Stimulated activated naive CD8-positive, alpha-beta T cell treated with anti-CD3 and anti-CD28 coated beads, Interleukin-15, Interleukin-2, amounts not matched to agents 100 U/mL and 50 U/mL, for 24 hours (primary cell): ENCODE results near the gene SNTG2.

ENCODE experiments used
- ATAC-seq: fragments of 150-1000 bp; cut with Tn5 transposase; one replicate; pipeline ENCODE4 v1.10.0; 2021
- DNase-seq: peaks from one replicate; pipeline ENCODE4 v3.0.0; 2021

Gene SNTG2

GRCh38 chr2:1237783-1238182 is 287.1 kb downstream of the SNTG2 start:
- no peak for ATAC-seq

GRCh38 chr2:1238598-1239138 is 288.0 kb downstream of the SNTG2 start:
- no peak for ATAC-seq
- no peak for DNase-seq

More at GRCh38 chr2:1237783-1238182, 287.1 kb downstream of the SNTG2 start:
- no peak for DNase-seq

DNA sequence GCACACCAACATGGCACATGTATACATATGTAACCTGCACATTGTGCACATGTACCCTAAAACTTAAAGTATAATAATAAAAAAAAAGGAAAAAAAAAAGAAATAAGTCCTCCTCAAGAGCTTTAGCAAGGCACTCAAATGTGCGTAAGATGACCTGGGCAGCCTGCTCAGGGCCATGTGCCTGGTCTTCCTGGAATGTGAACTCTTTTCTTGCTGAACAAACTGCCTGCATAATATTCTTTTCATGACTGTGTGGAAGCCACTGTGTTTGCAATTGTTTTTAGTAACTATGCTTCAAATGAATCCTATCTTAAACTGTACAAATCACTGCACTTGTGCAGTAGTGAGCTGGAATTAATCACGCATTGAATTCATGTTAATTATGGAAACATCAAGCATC is 294.5 kb downstream of the SNTG2 start:
- DNase-seq (no peak), ATAC-seq (no peak)

DNA sequence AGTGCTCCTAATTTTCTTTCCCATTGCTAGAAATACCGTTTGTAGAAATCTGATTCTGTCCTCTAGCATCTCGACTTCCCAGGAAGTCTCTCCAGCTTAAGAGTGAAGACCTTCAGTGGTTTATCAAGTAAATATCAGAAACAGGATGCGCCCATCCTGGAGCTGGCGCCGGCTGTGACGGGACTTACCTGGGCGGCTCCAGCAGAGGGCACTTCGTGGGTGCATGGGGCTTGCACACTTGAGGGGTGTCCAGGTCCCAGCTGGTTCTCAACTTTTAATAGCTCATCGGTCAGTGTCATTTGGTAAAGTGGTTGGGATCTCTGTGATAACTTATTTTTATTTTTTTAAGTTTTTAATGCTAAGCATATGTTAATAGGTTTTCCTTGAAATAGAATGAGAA is 295.6 kb downstream of the SNTG2 start:
- ATAC-seq (no peak), DNase-seq (no peak)

- DNase-seq (no peak), ATAC-seq (no peak)
Observed at GRCh38 chr2:1246991-1247390, 296.3 kb downstream of the SNTG2 start.

GRCh38 chr2:1248187-1248586 is 297.5 kb downstream of the SNTG2 start:
- ATAC-seq: no peak
- no peak for DNase-seq

DNA sequence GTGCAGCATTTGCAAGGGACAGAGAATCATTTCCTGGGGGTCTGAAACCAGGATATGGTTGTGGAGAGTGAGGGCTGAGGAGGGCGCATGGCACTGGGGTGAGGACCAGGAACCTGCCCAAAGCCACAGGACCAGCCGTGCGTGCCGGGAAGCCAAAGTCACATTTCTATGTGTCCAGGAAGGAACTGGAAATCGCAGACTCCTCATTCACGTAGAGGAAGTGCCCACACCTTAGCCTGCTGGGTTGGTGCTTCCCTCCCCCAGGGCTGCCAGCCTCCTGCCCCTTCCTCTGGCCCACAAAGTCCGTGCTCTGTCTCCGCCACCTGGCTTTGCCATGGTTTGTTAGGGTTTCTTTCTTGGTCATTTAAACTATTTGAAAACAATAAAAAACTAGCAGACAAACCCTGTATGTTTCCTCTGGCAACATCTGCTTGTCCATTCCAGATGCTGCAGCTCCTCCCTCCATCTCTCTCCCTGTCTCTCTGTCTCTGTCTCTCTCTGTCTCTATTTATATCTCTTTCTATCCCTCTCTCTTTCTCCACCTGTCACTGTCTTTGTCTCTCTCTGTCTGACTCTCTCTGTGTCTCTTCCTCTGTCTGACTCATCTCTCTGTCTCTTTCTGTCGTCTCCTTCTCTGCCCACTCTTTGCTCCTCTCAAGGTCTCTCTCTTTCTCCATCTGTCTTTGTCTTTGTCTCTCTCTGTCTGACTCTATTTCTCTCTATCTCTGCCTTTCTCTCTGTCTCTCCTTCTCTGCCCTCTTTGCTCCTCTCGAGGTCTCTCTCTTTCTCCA is 299.4 kb downstream of the SNTG2 start:
- ATAC-seq: no peak
- DNase-seq: no peak

GRCh38 chr2:1251520-1251919 is 300.9 kb downstream of the SNTG2 start:
- ATAC-seq: no peak
- no peak for DNase-seq

GRCh38 chr2:1253629-1254028 is 303.0 kb downstream of the SNTG2 start:
- ATAC-seq: no peak
- no peak for DNase-seq

GRCh38 chr2:1254662-1255343 is 304.2 kb downstream of the SNTG2 start:
- no peak for DNase-seq
- no peak for ATAC-seq

DNA sequence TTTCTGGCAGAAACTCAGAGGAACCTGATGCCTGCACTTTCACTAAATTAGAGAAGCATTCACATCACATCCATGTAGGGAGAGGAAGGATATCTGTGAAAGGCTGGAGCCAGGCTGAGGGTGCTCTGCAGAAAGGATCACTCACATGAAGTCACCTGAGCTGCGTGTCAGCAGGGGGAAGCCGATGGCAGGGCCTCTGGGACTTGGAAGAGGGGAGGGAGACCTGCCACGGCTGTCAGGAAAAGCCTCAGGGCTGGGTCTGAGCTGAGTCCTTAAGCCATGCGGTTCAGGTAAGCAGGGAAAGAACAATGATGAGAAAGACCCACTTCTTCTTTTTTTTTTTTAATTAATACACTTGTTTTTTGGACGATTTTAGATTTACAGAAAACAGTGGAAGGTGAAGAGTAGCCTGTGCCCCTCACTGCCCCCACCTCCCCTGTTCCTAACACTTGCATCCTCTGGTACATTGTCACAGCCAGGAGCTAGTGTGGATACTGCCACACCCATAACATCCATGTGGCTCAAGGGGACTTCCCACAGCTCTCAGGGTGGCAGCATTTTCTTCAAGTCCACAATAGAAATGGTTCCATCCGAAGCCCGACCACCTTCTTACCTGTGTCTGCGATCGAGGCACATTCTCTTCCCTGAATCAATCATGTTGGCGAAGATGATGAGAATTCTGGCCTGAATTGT is 306.1 kb downstream of the SNTG2 start:
- no peak for DNase-seq
- ATAC-seq: no peak

DNA sequence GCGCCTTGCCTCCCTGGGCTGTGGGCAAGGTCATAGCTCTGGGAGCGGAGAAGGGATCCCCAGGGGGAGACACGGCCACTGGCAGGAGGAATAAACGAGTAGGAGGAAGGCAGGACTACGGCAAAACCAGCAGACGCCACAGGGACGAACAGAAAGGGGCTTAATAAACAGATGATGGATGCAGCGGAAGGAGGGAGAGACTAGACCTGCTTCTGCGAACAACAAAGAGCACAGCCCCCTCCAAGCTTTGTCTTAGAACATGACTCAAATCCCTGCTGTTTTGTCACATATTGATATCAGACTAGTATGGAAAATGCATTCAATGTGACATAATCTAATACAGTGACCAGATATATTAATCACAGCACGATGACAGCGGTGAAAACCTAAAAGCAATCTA is 306.7 kb downstream of the SNTG2 start:
- no peak for DNase-seq
- no peak for ATAC-seq

GRCh38 chr2:1259746-1260145 is 309.1 kb downstream of the SNTG2 start:
- DNase-seq (no peak), ATAC-seq (no peak)

GRCh38 chr2:1262609-1263008 is 312.0 kb downstream of the SNTG2 start:
- DNase-seq: no peak
- ATAC-seq: no peak

DNA sequence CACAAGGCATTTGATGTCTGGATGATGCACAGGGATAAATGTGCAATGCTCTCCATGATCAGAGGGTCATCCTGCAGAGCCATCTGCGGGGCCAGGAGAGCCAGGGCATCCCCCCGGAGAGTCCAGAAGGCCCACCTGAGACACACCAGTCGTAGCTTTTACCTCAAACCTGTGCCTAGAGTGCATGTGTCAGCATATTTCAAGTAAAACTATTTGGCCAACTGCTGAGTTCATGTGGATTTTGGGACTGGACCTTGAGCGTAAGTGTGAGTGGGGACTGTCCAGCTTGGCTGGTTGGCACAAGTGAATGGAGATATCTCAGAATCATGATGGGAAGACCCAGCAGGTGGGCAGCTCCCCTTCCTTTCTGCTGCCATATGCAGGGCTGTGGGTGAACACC is 314.8 kb downstream of the SNTG2 start:
- ATAC-seq: no peak
- DNase-seq: no peak

DNA sequence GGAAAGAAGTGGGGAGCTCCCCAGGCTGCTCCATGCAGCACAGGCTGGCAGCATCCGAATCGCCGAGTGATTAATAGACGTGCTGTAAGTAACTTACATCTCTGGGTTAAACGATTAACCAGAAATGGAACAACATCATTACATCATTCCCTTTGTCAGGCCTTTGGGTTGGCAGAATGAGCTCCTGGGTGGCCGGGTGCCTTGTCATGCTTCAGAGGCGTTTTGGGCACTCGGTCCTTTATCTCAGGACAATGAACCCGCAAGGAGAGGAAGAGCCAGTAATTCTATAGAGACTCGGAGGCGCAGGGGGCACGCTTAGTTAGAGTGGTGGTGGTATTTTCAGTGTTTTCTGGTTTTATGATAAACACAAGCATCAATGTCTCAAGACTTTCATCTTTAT is 315.7 kb downstream of the SNTG2 start:
- ATAC-seq (no peak), DNase-seq (no peak)

GRCh38 chr2:1268034-1268433 is 317.4 kb downstream of the SNTG2 start:
- ATAC-seq: no peak
- DNase-seq: no peak

- no peak for DNase-seq
Observed at GRCh38 chr2:1269812-1270211, 319.2 kb downstream of the SNTG2 start.

GRCh38 chr2:1272835-1273234 is 322.2 kb downstream of the SNTG2 start:
- no peak for DNase-seq
- no peak for ATAC-seq

More at GRCh38 chr2:1269812-1270211, 319.2 kb downstream of the SNTG2 start:
- no peak for ATAC-seq

- DNase-seq (no peak), ATAC-seq (no peak)
Observed at GRCh38 chr2:1277634-1278033, 327.0 kb downstream of the SNTG2 start.

DNA sequence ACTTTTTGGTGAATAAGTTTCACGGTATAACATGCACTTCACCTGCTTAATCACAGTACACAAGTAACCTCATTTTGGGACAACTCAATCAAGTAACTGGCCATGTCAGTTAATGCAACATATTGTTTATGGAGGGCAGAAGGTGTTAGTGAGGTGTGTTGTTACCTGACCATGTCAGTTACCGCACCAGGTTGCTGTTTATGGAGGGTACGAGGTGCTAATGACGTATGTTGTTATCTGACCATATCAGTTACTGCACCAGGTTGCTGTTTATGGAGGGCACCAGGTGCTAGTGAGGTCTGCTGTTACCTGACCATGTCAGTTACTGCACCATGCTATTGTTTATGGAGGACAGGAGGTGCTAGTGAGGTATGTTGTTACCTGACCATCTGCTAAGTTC is 327.5 kb downstream of the SNTG2 start:
- ATAC-seq (no peak), DNase-seq (no peak)

GRCh38 chr2:1278861-1279260 is 328.2 kb downstream of the SNTG2 start:
- no peak for DNase-seq
- ATAC-seq: no peak

GRCh38 chr2:1282552-1282951 is 331.9 kb downstream of the SNTG2 start:
- DNase-seq: no peak
- ATAC-seq: no peak
